ENCODE measurements around the gene HINT3.

HINT3 gene

DNA sequence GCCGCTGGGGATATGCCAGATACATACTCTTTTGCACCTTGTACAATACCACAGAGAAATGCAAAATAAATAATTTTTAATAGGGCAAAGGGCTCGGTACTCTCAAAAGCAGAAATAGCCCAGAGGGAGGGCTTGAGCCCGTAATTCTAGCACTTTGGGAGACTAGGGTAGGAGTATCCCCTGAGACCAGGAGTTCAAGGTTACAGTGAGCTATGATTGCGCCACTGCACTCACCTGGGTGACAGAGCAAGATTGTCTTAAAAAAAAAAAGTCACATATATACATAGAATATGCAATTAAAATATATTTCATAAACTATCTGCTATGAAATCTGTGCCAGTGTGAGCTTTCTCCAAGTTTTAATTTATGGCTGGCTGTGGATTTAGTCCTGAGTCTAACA lies 29.0 kb downstream of the HINT3 start:
- TF ChIP-seq CTCF (IDR thresholded peaks at IDR 0.05; ENCODE audit: borderline replicate concordance, control extremely low read depth, extremely low read depth, insufficient read depth, missing control alignments), result no peak
- in situ Hi-C loops (cut with MboI; ENCODE audit: low sequenced_read_pairs, unreplicated experiment), result no loop called here
- no peak for DNase-seq (ENCODE audit: low spot score)

GRCh38 chr6:125985979-125986300 lies 29.4 kb downstream of the HINT3 start:
- TF ChIP-seq CTCF (IDR thresholded peaks at IDR 0.05; ENCODE audit: borderline replicate concordance, control extremely low read depth, extremely low read depth, insufficient read depth, missing control alignments), result no peak

DNA sequence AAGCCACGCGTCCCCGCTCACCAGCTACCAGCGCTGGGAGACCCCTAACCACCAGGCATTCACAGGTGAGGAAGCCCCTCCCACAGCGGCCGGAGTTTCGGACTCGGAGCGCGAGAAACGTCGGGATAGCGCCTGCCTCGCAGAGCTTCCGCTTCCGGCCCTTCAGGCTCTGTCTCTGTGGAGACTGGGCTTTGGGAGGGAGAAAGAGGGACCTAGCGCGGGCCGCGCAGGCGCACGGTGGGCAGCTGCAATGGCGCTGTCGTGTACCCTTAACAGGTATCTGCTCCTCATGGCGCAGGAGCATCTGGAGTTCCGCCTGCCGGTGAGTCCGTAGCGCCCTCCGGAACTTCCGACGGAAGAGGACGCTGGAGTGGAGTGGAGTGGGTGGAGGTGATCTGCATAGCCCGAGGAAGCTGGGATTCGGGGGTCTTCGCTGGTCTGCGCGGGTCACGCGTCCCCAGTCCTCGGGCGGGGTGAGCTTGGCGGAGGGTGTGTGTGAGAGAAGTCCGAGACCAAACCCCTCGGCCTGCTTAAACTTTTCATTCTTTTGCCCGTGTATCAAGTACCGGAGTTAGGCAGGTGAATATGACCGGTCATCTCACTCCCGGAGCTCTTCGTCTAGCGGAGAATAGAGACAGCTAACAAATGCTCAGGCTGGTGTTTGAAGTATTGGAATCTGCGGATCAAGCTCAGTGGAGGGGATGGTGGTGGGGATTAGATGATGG lies 29.9 kb downstream of the HINT3 start, which contains the start of gene TRMT11:
TRMT11 (plus strand) TSS at position 240 of the 725 bp plus-strand sequence; CDS start at position 251, 11 bp downstream.
- in situ Hi-C loops (cut with MboI; ENCODE audit: low sequenced_read_pairs, unreplicated experiment), result no loop called here
- no peak for TF ChIP-seq CTCF (IDR thresholded peaks at IDR 0.05; ENCODE audit: borderline replicate concordance, control extremely low read depth, extremely low read depth, insufficient read depth, missing control alignments)
- DNase-seq (ENCODE audit: low spot score), result peak; percentile 91

More at GRCh38 chr6:125985979-125986300, 29.4 kb downstream of the HINT3 start:
- DNase-seq (ENCODE audit: low spot score), result no peak
- in situ Hi-C loops (cut with MboI; ENCODE audit: low sequenced_read_pairs, unreplicated experiment), result no loop called here

DNA sequence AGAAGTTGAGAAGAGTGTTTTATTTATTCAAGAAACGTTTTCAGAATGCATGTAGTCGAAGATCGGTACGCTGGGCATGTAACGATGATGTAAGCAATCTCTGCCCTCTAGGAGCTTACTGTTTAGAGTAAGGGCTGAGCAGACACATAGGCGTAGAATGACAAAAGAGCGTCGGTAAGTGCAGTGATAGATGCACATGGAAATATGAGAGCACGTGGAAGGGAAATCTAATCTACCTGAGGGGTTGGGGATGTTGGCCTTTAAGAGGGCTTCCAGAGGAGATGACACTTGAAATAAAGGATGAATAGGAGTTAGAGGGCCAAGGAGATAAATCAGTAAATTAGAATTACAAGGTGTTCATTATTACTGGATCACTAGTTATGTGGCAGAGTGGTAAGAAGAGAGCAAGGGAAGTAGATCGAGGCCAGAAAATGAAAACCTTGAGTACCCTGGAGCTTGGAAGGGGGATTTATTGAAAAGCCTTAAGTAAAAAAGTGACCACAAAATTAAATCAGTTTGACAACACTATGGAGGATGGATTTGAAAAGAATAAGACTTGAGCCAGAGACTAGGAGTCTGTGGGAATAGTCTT lies 30.6 kb downstream of the HINT3 start:
- peak; percentile 32 for DNase-seq (ENCODE audit: low spot score)
- no peak for TF ChIP-seq CTCF (IDR thresholded peaks at IDR 0.05; ENCODE audit: borderline replicate concordance, control extremely low read depth, extremely low read depth, insufficient read depth, missing control alignments)
- in situ Hi-C loops (cut with MboI; ENCODE audit: low sequenced_read_pairs, unreplicated experiment), result no loop called here

- no peak for DNase-seq (ENCODE audit: low spot score)
- TF ChIP-seq CTCF (IDR thresholded peaks at IDR 0.05; ENCODE audit: borderline replicate concordance, control extremely low read depth, extremely low read depth, insufficient read depth, missing control alignments), result no peak
- in situ Hi-C loops (cut with MboI; ENCODE audit: low sequenced_read_pairs, unreplicated experiment), result no loop called here
These were observed 31.7 kb downstream of the HINT3 start for GRCh38 chr6:125988280-125988679.

DNA sequence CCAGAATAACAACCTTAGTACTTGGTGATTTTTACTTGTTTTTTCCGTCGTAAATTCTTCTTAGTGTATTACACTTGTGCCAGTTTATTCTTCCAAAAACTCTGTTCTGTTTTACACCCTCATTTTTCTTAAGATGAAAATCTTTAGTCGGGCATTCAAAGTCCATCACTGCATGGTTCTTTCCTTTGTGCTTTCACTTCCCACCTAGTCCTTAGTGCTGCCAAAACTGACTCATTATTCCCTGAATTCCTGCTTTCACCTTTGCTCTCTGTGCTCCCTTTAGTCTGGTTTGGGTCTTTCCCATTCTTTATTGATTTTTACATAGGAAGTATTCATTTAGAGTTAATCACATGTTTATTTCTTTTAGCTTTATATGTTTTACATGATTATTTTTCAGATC lies 33.1 kb downstream of the HINT3 start:
- no peak for TF ChIP-seq CTCF (IDR thresholded peaks at IDR 0.05; ENCODE audit: borderline replicate concordance, control extremely low read depth, extremely low read depth, insufficient read depth, missing control alignments)
- DNase-seq (ENCODE audit: low spot score), result no peak
- in situ Hi-C loops (cut with MboI; ENCODE audit: low sequenced_read_pairs, unreplicated experiment), result no loop called here

Measured in GM13976 (cell line).